NCI-H1048 (cell line): Measurements from ENCODE around the gene SRPK2.
"Not testable (repeated sequence)": the region's sequence is repeated elsewhere in the genome, so short reads cannot be mapped to it uniquely, and the experiment has no call there.

Experiments used
- DNase-seq: peaks from one replicate; lab custom pipeline; 2025; lab: John Stamatoyannopoulos, UW

Gene SRPK2

DNA sequence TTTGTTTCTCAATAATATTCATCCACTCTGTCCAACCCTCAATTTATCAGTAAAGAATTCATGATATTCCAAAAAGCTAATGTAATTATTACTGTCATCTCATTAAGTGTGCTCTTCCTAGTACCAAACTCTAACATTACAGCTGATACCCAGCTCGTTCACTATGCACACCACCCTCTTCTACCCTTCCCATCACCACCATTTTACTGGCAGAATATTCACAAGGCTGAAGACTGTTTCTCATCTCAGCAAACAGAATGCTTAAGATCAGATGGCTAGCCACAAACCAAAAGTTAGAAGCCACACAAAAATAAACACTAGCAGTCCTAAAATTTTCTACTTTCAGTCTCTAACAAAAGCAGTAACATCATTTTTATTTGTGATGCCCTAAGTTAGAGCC is 121.5 kb downstream of the SRPK2 start:
- DNase-seq, result no peak

DNA sequence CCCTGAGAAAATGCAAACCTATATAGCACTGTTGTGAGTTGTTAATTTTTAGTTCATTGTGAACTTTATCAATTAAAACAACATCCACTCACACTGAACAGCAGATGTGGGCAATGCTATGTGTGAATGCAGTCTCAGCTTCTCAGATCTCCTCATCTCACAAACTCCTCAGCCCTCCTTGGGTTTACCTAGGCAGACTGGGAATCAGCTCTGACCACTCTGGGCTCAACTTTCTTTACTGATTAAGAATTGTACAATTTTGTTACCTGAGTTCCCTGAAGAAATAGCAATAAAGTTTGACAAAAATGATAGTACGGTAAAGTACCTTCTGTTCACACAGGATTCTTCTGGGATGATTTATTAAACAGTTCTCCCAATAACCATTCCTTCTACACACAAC is 124.0 kb downstream of the SRPK2 start:
- no peak for DNase-seq

DNA sequence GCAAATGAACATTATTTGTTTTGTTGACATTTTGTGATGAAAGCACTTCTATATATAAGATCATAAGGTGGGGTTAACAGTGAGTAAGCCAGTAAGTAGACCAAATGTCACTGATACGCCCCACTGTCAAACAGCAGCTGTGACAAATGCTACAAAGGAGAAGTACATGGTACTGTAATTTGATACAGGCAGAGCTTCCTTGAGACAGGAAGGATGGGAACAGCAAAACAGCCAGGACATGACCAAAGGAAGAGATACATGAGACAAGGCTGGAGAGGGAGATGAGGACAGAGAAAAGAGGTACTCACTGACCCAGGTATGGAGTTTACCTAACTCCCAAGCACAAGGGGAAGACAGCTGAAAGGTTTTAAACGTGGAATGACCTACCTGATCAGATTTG is 127.0 kb downstream of the SRPK2 start:
- no peak for DNase-seq

DNA sequence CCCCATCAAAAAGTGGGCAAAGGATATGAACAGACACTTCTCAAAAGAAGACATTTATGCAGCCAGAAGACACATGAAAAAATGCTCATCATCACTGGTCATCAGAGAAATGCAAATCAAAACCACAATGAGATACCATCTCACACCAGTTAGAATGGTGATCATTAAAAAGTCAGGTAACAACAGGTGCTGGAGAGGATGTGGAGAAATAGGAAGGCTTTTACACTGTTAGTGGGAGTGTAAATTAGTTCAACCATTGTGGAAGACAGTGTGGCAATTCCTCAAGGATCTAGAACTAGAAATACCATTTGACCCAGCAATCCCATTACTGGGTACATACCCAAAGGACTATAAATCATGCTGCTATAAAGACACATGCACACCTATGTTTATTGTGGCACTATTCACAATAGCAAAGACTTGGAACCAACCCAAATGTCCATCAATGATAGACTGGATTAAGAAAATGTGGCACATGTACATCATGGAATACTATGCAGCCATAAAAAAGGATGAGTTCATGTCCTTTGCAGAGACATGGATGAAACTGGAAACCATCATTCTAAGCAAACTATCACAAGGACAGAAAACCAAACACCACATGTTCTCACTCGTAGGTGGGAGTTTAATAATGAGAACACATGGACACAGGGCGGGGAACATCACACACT is 128.4 kb downstream of the SRPK2 start:
- DNase-seq, result not testable (repeated sequence)

DNA sequence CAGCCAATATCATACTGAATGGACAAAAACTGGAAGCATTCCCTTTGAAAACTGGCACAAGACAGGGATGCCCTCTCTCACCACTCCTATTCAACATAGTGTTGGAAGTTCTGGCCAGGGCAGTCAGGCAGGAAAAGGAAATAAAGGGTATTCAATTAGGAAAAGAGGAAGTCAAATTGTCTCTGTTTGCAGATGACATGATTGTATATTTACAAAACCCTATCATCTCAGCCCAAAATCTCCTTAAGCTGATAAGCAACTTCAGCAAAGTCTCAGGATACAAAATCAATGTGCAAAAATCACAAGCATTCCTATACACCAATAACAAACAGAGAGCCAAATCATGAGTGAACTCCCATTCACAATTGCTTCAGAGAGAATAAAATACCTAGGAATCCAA is 129.8 kb downstream of the SRPK2 start:
- DNase-seq, result not testable (repeated sequence)

DNA sequence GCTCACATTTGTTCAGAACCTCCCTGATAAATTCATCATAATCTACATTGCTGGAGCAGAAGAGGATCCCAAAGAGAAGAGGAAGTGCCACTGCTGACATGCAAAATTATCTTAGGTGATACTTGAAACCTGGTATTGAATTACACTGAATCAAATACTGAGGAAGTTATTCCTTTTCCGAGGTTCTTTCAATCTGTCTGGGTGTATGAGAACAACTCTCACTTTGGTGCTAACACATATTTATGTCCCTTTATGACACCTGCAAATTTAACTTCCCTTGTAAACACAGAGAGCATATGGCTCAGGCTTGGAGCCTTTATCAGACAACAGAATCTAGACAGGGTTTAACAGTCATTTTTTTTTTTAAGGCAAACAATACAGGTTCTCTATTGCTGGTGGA is 131.4 kb downstream of the SRPK2 start:
- DNase-seq, result no peak

DNA sequence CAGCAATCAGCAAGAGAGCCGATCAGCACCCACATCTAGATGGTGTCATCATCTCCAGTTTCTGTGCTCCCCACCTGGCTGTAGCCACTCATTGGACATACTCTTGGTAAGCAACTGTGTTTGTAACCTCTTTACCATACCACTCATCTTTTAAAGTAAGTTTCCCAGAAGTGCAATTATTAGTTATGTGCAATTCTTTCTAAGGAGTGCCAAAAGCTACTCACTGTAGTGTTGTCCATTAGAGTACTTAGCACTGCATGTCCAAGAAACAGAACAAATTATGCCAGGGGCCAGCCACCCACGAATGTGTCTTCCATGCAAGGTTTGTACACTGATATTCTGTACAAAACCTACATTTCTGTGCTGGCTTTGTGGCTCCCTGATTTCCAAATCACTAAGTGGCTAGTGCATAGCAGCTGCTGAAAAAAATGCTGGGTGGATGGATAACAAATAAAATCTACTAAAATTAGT is 131.9 kb downstream of the SRPK2 start:
- no peak for DNase-seq

DNA sequence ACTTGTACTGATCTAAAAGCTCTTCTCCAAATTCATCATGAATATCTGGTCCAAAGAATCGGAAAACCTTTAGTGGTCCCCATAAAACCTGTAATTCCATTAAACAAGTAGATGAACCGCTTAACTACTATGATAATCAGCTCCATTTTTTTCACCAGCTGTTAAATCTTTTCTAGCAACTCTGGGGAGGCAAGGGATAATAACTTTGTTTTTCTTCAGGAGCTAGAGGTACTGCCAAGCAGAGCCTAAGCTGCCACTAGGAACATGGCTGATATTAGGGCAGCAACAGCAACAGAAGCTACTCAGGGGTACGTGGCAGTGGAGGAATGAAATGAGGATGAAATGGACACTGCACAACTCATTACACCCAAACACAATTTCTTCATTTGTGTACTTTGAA is 138.0 kb downstream of the SRPK2 start:
- DNase-seq, result no peak

DNA sequence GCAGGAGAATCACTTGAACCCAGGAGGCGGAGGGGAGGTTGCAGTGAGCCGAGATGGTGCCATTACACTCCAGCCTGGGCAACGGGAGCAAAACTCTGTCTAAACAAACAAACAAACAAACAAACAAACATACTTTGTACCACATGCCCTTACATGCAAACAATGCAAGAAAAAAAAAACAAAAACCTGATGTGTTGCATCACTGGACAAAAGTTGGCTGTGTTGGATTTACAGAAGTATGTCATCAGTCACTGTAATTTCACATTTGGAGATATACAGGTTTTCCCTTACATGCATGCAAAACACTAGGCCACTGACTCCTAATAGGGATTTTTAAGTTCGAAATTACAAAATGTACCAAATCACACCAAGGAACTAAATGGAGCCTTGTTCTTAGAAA is 138.5 kb downstream of the SRPK2 start:
- no peak for DNase-seq

DNA sequence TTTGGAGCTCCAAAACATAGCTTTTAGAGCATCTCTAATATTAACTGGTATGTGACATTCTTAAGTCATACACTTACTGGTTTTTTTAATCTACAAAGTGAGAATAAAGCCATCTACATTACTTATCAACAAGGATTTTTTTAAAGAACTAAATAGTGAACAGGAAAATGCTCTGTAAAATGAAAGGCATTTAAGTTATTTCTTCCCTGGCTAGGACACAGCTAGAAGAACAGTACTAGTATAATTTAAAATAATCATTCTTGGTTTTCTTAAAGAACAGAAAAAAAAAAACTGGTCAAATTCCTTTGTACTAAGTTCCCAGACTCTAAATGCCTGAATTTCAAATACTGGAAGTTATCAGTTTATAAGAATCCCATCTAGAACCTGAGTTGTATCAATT is 139.5 kb downstream of the SRPK2 start:
- DNase-seq, result no peak

DNA sequence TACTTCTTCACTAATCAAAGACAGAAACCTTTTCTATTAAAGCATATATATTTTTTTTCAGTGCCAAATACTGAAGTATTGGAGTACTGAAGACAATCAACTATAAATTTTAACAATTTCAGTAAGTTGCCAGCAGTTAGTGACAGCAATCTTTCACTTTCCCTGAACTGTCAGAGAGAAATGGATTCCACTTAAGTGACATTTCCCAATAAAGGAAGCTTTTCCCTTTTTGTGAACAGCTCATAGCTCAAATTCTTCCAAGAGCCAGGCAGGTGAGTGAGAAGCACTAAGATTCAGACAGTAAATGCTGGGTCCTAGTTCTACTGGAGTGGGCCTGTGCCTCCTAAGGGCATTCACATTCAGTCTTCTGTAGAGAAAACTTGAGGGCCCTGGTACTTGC is 142.0 kb downstream of the SRPK2 start:
- no peak for DNase-seq

DNA sequence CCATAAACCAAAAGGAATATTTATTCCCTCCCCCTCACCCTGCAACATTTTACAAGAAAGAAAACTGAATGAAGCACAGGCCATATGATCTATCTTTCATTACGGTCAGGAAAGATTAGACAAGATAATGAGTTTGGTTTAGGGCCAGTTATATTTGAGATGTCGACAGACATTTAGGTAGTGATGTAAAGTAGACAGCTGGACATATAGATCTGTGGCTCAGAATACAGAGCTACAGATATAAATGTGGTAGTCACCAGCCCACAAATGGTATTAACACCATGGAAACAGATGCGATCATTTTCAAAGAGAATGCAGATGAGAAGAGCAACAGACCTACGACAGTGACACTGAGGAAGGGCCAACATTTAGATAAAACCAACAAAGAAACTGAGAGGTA is 142.5 kb downstream of the SRPK2 start:
- DNase-seq, result no peak

DNA sequence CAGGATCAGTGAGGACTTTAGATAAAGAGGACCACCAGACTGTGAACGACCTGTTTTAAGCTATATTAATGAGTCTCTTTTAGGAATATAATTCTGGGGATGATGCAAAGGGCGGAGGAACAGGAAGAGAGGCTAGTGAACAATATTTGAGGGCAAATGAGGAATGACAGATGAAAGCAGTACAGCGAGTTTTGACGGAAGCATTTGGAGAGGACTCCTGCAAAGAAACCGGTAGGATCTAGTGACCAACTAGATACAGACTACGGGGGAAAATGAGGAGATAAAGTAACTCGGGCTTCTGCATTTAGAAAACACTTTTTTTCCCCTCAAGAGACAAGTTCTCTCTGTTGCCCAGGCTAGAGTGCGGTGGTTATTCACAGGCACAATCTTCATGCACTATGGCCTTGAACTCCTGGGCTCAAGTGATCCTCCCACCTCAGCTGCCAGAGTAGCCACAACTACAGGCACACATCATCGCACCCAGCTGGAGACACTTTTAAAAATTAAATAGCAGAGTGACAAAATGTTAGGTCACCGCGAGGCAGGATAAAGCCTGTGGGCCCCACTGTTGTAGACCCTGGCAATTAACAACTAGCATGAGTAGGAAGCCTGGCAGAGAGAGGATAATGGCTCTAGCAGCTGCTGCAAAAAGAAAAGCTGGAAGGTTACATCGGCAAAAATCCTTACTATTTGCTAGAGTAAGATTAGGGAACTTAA is 143.2 kb downstream of the SRPK2 start:
- DNase-seq, result no peak

DNA sequence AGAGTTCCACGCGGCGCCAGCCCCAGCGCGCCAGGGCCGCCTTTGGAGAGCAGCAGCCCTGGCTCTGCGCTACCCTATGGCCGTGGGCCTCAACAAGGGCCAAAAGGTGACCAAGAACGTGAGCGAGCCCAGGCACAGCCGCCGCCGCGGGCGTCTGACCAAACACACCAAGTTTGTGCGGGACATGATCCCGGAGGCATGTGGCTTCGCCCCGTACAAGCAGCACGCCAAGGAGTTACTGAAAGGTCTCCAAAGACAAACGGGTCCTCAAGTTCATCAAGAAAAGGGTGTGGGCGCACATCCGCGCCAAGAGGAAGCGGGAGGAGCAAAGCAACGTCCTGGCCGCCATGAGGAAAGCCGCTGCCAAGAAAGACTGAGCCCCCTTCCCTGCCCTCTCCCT is 144.1 kb downstream of the SRPK2 start:
- DNase-seq, result no peak

DNA sequence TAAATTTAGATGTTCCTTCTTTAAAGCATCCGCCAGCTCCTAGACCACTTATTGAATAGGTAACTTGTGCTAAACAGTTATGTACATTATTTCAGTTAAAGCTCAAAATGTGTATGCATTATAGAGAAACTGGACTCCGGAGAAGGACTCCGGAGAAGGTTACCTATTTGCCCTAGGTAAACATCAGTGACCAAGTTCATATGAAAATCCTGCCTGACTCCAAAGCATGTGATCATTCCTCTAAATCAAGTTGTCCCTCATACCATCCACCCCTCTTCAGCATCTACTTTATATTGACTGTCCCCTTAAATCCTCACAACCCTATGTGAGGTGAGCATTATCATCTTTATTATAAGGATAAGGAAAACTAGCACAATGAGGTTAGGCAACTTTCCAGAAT is 147.5 kb downstream of the SRPK2 start:
- no peak for DNase-seq

DNA sequence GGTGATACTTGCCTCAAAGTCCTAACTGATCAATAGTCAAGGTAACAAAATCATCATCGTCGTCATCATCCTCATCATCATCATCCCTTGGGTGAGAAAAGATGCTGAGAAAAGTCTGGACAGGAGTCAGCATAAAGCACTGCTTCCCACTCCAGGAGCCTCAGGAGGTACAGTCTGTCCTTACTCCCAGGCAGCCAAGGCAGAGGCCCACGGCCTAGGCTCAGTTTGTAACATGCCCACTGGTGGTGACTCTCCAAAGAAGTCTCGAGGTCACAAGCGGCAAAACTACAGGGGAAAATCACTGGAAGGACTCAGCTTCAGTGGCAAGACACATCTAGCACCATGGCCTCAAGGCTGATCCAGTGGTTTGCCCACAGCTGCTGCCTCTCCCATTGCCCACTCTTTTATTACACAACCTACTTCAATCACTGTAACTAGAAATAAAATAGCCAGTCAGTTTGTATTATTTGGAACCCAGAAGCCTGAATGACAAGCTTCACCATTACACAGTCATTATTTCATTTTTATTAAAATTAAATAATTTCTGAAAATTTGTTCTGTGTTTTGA is 150.4 kb downstream of the SRPK2 start:
- no peak for DNase-seq

DNA sequence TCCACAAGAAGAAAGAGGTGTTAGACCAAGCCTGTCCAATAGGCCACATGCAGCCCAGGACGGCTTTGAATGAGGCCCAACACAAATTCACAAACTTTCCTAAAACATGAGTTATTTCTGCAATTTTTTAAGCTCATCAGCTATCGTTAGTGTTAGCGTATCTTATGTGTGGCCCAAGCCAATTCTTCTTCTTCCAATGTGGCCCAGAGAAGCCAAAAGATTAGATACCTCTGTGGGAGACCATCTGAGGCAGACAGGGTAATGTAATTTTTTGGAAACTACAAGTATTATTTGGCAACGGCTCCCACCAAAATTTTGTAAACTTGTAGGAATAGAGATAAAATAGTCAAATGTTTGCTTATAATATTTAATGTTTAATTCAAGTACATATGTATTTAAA is 153.8 kb downstream of the SRPK2 start:
- DNase-seq, result no peak

DNA sequence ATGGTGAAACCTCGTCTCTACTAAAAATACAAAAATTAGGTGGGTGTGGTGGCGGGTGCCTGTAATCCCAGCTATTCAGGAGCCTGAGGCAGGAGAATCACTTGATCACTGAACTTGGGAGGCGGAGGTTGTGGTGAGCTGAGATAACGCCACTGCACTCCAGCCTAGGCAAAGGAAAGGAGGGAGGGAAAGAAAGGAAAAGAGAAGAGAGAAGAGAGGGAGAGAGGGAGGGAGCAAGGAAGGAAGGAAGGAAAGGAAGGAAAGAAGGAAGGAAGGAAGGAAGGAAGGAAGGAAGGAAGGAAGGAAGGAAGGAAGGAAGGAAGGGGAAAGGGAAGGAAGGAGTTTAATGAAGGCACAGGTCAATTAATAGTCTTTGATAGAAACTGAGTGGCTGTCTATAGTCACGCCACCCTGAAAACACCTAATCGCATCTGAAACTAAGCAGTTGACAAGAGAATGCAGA is 155.9 kb downstream of the SRPK2 start:
- not testable (repeated sequence) for DNase-seq

DNA sequence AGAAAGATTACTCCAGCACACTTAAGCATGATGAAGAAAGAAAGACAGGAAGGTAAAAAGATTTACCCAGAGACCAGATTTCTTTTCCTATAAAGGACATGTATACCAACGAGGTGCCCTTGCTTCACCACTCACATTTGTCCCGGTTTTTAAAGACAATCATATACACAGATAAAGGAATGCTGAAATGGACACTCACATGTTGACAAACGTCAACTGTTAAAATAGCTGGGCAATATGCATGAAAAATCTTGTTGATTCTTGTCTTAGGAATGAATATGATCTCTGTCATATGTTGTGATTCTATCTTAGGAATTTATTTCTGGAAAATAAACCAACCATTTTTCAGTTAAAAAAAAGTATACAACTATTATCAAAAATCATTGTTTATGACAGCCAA is 158.2 kb downstream of the SRPK2 start:
- no peak for DNase-seq

DNA sequence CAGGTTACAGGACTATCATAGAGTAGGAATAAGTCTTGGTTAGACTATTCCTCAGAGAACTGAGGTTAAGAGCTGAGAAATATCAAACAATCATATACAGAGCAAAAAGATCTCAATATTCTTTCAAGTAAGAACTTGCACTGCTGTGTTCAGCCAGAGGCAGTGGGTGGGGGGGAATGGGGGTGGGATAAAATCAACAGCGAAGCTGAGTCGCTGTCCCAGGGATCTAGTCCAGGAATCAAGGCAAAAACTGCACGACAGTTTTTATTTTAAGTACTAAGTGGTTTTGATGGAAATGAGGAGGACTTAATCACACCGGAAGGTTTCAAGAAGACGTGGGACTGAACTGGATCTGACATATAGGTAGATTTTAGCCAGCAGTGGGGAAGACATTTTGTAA is 159.1 kb downstream of the SRPK2 start:
- no peak for DNase-seq

DNA sequence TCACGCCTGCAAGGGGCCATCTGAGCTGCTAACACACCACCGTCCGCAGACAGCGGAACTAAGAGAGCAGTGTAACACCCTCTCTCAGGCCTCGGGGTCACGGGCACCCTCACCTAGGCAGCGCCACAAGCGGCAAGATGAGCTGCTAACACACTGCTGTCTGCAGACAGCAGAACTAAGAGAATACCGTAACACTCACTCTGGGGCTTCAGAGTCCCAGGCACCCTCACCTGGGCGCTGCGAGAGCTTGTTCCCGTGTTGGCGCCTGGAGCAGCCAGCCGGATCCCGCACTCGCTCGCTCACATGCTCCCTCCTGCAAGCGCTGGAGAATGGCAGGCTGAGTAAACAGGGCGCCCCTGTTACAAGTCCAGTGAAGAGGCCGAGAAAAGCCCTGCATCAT is 160.2 kb downstream of the SRPK2 start:
- no peak for DNase-seq

DNA sequence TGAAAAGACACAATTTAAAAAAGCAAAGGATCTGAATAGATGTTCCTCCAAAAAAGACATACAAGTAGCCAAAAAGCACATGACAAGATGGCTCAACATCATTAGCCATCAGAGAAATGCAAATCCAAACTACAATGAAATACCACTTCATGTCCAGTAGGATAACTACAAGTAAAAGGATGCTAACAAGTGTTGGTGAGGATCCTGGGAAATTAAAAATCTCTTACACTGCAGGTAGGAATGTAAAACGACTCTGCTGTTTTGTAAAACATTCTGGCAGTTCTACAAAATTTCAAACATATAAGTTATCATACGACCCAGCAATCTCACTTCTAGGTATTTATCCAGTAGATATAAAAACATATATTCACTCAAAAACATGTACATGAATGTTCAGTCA is 161.3 kb downstream of the SRPK2 start:
- no peak for DNase-seq

DNA sequence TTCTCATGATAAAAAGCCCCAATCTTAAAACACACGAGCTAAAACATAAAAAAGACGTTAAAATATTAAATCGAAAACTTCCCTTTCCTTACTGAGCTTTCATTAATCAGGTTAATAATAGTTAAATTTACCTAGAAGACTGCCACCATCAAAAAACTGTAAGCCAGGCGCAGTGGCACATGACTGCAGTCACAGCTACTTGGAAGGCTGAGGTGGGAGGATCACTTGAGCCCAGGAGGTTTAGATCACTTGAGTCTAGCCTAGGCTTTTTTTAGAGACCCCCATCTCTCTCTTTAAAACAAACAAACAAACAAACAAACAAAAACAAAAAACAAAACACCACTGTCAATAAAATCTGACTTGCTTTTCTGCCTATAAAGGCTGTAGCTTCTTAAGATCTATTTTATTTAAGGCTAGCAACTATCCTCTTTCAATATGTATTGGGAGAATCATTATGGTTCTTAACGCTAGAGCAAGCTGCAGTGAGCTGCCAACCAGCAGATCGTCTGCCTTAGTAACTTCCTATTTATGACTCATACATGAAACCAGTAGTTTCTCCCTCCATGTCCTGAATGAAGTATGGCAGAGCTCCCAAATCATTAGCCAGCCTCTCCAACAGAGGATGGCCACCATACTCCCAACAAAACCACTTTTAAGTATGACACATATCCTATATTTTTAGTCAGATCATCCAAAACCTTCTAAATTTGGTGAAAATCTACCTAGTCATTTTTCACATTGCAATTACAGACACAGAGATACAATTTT is 163.7 kb downstream of the SRPK2 start:
- DNase-seq, result no peak
